ENCODE measurements around the gene NDST4.
"Not testable (repeated sequence)": the region's sequence is repeated elsewhere in the genome, so short reads cannot be mapped to it uniquely, and the experiment has no call there.

NDST4 gene

GRCh38 chr4:115030281-115030680 lies 83.1 kb downstream of the NDST4 start:
- no peak overlapping the region for H3K27ac ChIP-seq (ENCODE audit: low read depth, low read length)
- no peaks in the 10 kb centered on the region for H3K4me1 ChIP-seq (ENCODE audit: control insufficient read depth, insufficient read depth, low read length)

DNA sequence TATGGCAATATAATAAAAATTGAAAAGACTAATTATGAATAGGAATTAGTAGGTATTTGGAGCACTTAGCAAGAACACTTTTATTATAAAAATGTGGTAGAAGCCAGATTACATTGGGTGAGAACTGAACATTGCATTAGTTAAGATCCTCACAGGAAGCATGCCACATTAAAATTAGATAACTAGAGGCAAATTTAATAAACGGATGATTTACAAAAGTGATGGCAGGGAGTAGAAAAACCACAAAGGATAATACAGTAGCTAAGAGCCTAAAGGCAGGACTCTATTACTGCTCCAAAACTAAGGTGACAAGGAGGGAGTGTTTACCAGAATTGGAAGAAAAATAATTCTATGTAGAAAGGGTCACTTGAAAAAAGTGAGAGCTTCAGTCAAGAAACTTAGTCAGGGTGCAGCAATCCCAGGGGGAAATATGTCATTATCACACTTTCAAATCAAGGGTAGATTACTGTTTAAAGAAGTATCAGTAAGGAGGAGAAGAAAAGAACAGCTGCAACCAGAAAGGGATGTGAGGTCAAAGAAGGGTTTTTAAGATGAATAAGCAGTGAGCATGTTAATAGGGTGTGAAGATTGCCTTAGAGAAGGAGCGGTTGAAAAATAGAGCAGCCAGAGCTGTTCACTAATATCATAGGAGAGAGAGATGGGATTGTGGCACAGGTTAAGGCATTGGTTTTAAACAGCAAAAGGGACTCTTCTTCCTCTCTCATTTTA lies 84.6 kb downstream of the NDST4 start:
- Histone ChIP-seq H3K9ac (ENCODE audit: low read length) (no peak overlapping the region), H3K36me3 (ENCODE audit: control insufficient read depth, insufficient read depth, low read length) (no peaks in the 10 kb centered on the region), H3K4me1 (ENCODE audit: control insufficient read depth, insufficient read depth, low read length) (no peaks in the 10 kb centered on the region), H3K4me3 (ENCODE audit: low read length) (no peak overlapping the region), H3K27me3 (ENCODE audit: control insufficient read depth, insufficient read depth, low read length) (no peaks in the 10 kb centered on the region), H3K27ac (ENCODE audit: low read depth, low read length) (no peak overlapping the region)

More at GRCh38 chr4:115030281-115030680, 83.1 kb downstream of the NDST4 start:
- H3K27me3 ChIP-seq (ENCODE audit: control insufficient read depth, insufficient read depth, low read length): no peaks in the 10 kb centered on the region
- H3K4me3 ChIP-seq (ENCODE audit: low read length): no peak overlapping the region
- no peaks in the 10 kb centered on the region for H3K36me3 ChIP-seq (ENCODE audit: control insufficient read depth, insufficient read depth, low read length)
- no peak overlapping the region for H3K9ac ChIP-seq (ENCODE audit: low read length)

GRCh38 chr4:114999880-115000279 lies 113.5 kb downstream of the NDST4 start:
- H3K9ac ChIP-seq (ENCODE audit: low read length): no peak overlapping the region
- no peaks in the 10 kb centered on the region for H3K4me1 ChIP-seq (ENCODE audit: control insufficient read depth, insufficient read depth, low read length)
- no peaks in the 10 kb centered on the region for H3K27me3 ChIP-seq (ENCODE audit: control insufficient read depth, insufficient read depth, low read length)
- H3K36me3 ChIP-seq (ENCODE audit: control insufficient read depth, insufficient read depth, low read length): no peaks in the 10 kb centered on the region
- H3K27ac ChIP-seq (ENCODE audit: low read depth, low read length): no peak overlapping the region
- H3K4me3 ChIP-seq (ENCODE audit: low read length): no peak overlapping the region

- Histone ChIP-seq H3K4me1 (ENCODE audit: control insufficient read depth, insufficient read depth, low read length) (no peaks in the 10 kb centered on the region), H3K4me3 (ENCODE audit: low read length) (no peak overlapping the region), H3K27me3 (ENCODE audit: control insufficient read depth, insufficient read depth, low read length) (no peaks in the 10 kb centered on the region), H3K9ac (ENCODE audit: low read length) (no peak overlapping the region), H3K36me3 (ENCODE audit: control insufficient read depth, insufficient read depth, low read length) (no peaks in the 10 kb centered on the region), H3K27ac (ENCODE audit: low read depth, low read length) (no peak overlapping the region)
These were observed 115.1 kb downstream of the NDST4 start for GRCh38 chr4:114998316-114998715.

DNA sequence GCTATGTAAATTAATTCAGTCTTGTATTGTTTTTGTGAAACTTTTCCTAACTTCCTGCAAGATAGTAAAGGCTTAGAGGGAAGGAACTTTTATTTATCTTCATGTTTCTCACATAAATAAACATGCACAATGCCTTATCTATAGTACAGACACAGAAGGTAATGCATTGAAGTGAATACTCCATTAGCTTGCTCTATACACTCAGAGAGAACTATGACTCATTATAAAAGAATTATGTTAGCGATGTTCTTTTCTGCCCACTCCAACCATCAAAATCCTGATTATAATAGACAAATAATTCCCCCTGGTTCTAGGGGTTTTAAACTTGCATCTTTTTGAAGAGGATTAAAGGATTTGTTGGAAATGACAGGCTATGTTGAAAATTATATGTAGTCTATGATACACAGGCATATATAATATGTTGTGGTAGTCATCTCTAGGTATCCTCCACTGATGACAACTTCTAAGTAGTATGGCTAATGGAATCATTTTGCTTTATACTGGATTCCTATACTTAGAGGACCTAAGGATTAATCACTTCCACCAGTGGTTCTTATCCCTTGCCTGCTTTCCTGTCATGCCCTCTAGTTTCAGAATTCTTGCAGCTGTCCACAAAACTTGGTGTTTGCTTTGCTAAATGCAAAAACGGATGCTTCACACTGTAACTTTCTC lies 115.7 kb downstream of the NDST4 start:
- H3K4me3 ChIP-seq (ENCODE audit: low read length): no peak overlapping the region
- H3K9ac ChIP-seq (ENCODE audit: low read length): no peak overlapping the region
- no peaks in the 10 kb centered on the region for H3K4me1 ChIP-seq (ENCODE audit: control insufficient read depth, insufficient read depth, low read length)
- no peaks in the 10 kb centered on the region for H3K36me3 ChIP-seq (ENCODE audit: control insufficient read depth, insufficient read depth, low read length)
- no peak overlapping the region for H3K27ac ChIP-seq (ENCODE audit: low read depth, low read length)
- no peaks in the 10 kb centered on the region for H3K27me3 ChIP-seq (ENCODE audit: control insufficient read depth, insufficient read depth, low read length)

DNA sequence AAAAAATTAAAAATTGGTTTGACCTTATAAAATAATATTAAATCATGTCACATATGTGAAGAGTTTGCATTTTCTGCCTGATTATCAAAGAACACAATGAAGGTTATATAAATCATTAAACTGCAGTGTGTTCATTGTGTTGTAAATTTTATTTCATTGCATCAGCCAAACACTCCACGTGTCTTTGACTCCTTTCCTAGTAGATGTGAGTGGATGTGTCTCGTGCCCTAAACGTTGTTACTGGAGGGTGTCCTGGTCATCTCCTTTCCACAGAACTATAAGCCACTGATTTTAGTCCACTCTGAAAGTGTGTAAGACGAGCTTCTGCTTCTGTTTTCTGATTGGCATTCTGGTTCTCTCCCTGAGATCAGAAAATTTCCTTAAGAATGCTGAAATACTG lies 127.3 kb downstream of the NDST4 start:
- Histone ChIP-seq H3K4me3 (ENCODE audit: low read length) (no peak overlapping the region), H3K9ac (ENCODE audit: low read length) (no peak overlapping the region), H3K36me3 (ENCODE audit: control insufficient read depth, insufficient read depth, low read length) (no peaks in the 10 kb centered on the region), H3K27ac (ENCODE audit: low read depth, low read length) (no peak overlapping the region), H3K27me3 (ENCODE audit: control insufficient read depth, insufficient read depth, low read length) (no peaks in the 10 kb centered on the region), H3K4me1 (ENCODE audit: control insufficient read depth, insufficient read depth, low read length) (no peaks in the 10 kb centered on the region)

DNA sequence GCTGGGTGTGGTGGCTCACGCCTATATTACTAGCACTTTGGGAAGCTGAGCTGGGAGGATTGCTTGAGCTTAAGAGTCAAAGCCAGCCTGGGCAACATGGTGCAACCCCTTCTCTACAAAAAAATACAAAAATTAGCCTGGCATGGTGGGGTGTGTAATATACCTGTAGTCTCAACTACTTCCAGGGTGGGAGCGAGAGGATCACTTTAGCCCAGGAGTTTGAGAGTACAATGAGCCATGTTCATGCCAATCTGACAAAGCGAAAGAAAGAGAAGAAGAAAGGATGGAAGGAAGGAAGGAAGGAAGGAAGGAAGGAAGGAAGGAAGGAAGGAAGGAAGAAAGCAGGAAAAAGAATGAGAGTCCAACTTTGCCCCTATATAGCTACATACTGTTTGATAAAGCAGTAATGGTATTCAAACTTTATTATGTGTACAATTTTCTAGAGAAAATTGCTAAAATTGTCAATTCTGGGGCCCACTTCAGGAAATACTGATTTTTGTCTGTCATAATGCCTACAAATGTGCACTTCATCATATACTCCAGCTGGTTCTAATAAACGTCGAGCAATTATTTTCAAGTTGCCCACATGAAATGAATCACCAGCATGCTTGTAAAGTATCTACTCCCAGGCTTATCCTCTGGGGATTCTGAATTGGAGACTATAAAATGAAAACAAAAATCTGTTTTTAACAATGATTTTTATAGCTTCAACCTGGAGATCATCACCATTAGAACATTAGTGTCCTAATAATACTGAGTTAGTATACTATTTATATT lies 132.3 kb downstream of the NDST4 start:
- H3K27me3 ChIP-seq (ENCODE audit: control insufficient read depth, insufficient read depth, low read length): no peaks in the 10 kb centered on the region
- H3K36me3 ChIP-seq (ENCODE audit: control insufficient read depth, insufficient read depth, low read length): no peaks in the 10 kb centered on the region
- no peak overlapping the region for H3K27ac ChIP-seq (ENCODE audit: low read depth, low read length)
- no peak overlapping the region for H3K4me3 ChIP-seq (ENCODE audit: low read length)
- no peaks in the 10 kb centered on the region for H3K4me1 ChIP-seq (ENCODE audit: control insufficient read depth, insufficient read depth, low read length)
- H3K9ac ChIP-seq (ENCODE audit: low read length): no peak overlapping the region

DNA sequence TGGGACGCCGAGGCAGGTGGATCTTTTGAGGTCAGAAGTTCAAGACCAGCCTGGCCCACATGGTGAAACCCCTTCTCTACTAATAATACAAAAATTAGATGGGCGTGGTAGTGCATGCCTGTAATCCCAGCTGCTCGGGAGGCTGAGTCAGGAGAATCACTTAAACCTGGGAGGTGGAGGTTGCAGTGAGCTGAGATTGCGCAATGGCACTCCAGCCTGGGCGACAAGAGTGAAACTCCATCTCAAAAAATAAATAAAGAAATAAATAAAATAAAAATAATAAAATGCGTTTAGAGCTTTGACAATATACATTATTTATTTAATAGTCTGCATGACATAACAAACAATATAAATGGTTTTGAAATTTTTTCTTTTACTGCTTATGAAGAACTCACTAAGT lies 133.0 kb downstream of the NDST4 start:
- H3K27ac ChIP-seq (ENCODE audit: low read depth, low read length); H3K36me3 ChIP-seq (ENCODE audit: control insufficient read depth, insufficient read depth, low read length); H3K4me1 ChIP-seq (ENCODE audit: control insufficient read depth, insufficient read depth, low read length); H3K4me3 ChIP-seq (ENCODE audit: low read length); H3K9ac ChIP-seq (ENCODE audit: low read length); H3K27me3 ChIP-seq (ENCODE audit: control insufficient read depth, insufficient read depth, low read length): not testable (repeated sequence)

DNA sequence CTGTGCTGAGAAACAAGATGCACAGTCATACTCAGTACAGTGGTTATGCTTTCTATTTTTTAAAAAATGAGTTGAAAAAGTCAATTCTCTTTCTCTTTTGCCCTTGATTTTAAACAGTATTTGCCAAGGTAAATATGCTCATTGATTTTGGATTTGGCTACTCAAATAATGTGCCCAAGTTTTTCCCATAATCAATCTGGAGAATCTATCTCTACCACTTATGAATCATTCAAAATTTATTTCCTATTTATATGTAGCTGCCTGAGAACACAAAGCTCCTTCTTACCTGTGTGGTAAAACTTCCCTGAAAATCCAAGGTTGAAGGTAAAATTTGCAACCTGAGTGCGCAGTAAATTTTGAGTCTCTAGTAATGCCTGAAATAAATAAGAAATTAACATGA lies 136.5 kb downstream of the NDST4 start:
- Histone ChIP-seq H3K4me1 (ENCODE audit: control insufficient read depth, insufficient read depth, low read length) (no peaks in the 10 kb centered on the region), H3K27me3 (ENCODE audit: control insufficient read depth, insufficient read depth, low read length) (no peaks in the 10 kb centered on the region), H3K27ac (ENCODE audit: low read depth, low read length) (no peak overlapping the region), H3K9ac (ENCODE audit: low read length) (no peak overlapping the region), H3K36me3 (ENCODE audit: control insufficient read depth, insufficient read depth, low read length) (no peaks in the 10 kb centered on the region), H3K4me3 (ENCODE audit: low read length) (no peak overlapping the region)

- no peak overlapping the region for H3K27ac ChIP-seq (ENCODE audit: low read depth, low read length)
- no peaks in the 10 kb centered on the region for H3K27me3 ChIP-seq (ENCODE audit: control insufficient read depth, insufficient read depth, low read length)
- no peak overlapping the region for H3K4me3 ChIP-seq (ENCODE audit: low read length)
- no peak overlapping the region for H3K9ac ChIP-seq (ENCODE audit: low read length)
- no peaks in the 10 kb centered on the region for H3K4me1 ChIP-seq (ENCODE audit: control insufficient read depth, insufficient read depth, low read length)
- H3K36me3 ChIP-seq (ENCODE audit: control insufficient read depth, insufficient read depth, low read length): no peaks in the 10 kb centered on the region
These were observed 149.4 kb downstream of the NDST4 start for GRCh38 chr4:114964026-114964425.

- H3K27me3 ChIP-seq (ENCODE audit: control insufficient read depth, insufficient read depth, low read length): no peaks in the 10 kb centered on the region
- no peak overlapping the region for H3K4me3 ChIP-seq (ENCODE audit: low read length)
- H3K27ac ChIP-seq (ENCODE audit: low read depth, low read length): no peak overlapping the region
- H3K9ac ChIP-seq (ENCODE audit: low read length): no peak overlapping the region
- no peaks in the 10 kb centered on the region for H3K4me1 ChIP-seq (ENCODE audit: control insufficient read depth, insufficient read depth, low read length)
- no peaks in the 10 kb centered on the region for H3K36me3 ChIP-seq (ENCODE audit: control insufficient read depth, insufficient read depth, low read length)
These were observed 167.8 kb downstream of the NDST4 start for GRCh38 chr4:114945616-114946015.

- Histone ChIP-seq H3K27me3 (ENCODE audit: control insufficient read depth, insufficient read depth, low read length) (no peaks in the 10 kb centered on the region), H3K36me3 (ENCODE audit: control insufficient read depth, insufficient read depth, low read length) (no peaks in the 10 kb centered on the region), H3K4me1 (ENCODE audit: control insufficient read depth, insufficient read depth, low read length) (no peaks in the 10 kb centered on the region)
These were observed 171.9 kb downstream of the NDST4 start for GRCh38 chr4:114941503-114941902.

More at GRCh38 chr4:114941503-114941902, 171.9 kb downstream of the NDST4 start:
- H3K4me3 ChIP-seq (ENCODE audit: low read length): no peak overlapping the region
- no peak overlapping the region for H3K9ac ChIP-seq (ENCODE audit: low read length)
- no peak overlapping the region for H3K27ac ChIP-seq (ENCODE audit: low read depth, low read length)

Measured in rectal smooth muscle tissue (tissue), 1 donor.